NCI-H774 (cell line): Measurements from ENCODE around the gene LGI4.
"Not testable (repeated sequence)": the region's sequence is repeated elsewhere in the genome, so short reads cannot be mapped to it uniquely, and the experiment has no call there.

ENCODE experiments used
- DNase-seq: peaks from one replicate; lab custom pipeline; 2025; lab: John Stamatoyannopoulos, UW

The LGI4 gene

GRCh38 chr19:35105411-35106290 is 29.2 kb downstream of the LGI4 start:
- DNase-seq, result no peak

- no peak for DNase-seq
Observed at GRCh38 chr19:35105047-35105410, 29.8 kb downstream of the LGI4 start.

GRCh38 chr19:35104361-35104760 is 30.5 kb downstream of the LGI4 start:
- DNase-seq, result no peak

GRCh38 chr19:35103614-35104013 is 31.2 kb downstream of the LGI4 start:
- DNase-seq, result not testable (repeated sequence)

GRCh38 chr19:35101949-35102348 is 32.9 kb downstream of the LGI4 start:
- DNase-seq, result not testable (repeated sequence)

- DNase-seq, result no peak
Observed at GRCh38 chr19:35100588-35101533, 34.0 kb downstream of the LGI4 start.

GRCh38 chr19:35099897-35100275 is 35.0 kb downstream of the LGI4 start:
- DNase-seq, result no peak

- DNase-seq, result no peak
Observed at GRCh38 chr19:35099155-35099896, 35.5 kb downstream of the LGI4 start.

- no peak for DNase-seq
Observed at GRCh38 chr19:35098413-35099049, 36.3 kb downstream of the LGI4 start.

GRCh38 chr19:35095667-35096368 is 39.0 kb downstream of the LGI4 start:
- DNase-seq, result no peak

GRCh38 chr19:35094656-35095055 is 40.2 kb downstream of the LGI4 start:
- DNase-seq, result no peak

GRCh38 chr19:35093941-35094647 is 40.8 kb downstream of the LGI4 start:
- DNase-seq, result no peak

GRCh38 chr19:35093430-35093829 is 41.4 kb downstream of the LGI4 start:
- DNase-seq, result no peak

- peak; percentile 22 for DNase-seq
Observed at GRCh38 chr19:35090506-35091214, 44.2 kb downstream of the LGI4 start.

- no peak for DNase-seq
Observed at GRCh38 chr19:35090160-35090505, 44.7 kb downstream of the LGI4 start.

- no peak for DNase-seq
Observed at GRCh38 chr19:35089554-35089953, 45.3 kb downstream of the LGI4 start.

GRCh38 chr19:35088131-35088913 is 46.5 kb downstream of the LGI4 start:
- no peak for DNase-seq

GRCh38 chr19:35087393-35087792 is 47.5 kb downstream of the LGI4 start:
- DNase-seq, result no peak

- DNase-seq, result no peak
Observed at GRCh38 chr19:35086455-35086854, 48.4 kb downstream of the LGI4 start.
